HepG2 (cell line): ENCODE measurements around the gene H6PD. TPM values are rescaled to one million over a fixed set of nuclear protein-coding genes. Genes with fewer than 3 reads are reported as not detected.
A peak's percentile ranks its signal among the peaks of the same experiment; 100 is the strongest.

Experiments used
- CBX2 ChIP-seq, 2 experiments: fragments of 200-600 bp in 1 of 2; sonication (generic); formaldehyde crosslinking in 1 of 2; IDR thresholded peaks; 2 replicates each; pipeline versions ENCODE4 v1.7.0 to v1.8.1; 2018 to 2022; ENCODE audit warnings: low read depth in 2 of 2, low read length in 1 of 2, mild to moderate bottlenecking in 1 of 2, missing genetic modification reagents in 1 of 2
- ELF1 ChIP-seq: sonication (generic); formaldehyde crosslinking; IDR thresholded peaks from 2 replicates; pipeline ENCODE4 v1.4.0; 2020; ENCODE audit warnings: missing genetic modification reagents
- HNF4G ChIP-seq, 2 experiments: sonication (generic) in 1 of 2; formaldehyde crosslinking in 1 of 2; IDR thresholded peaks; 2 replicates each; pipeline versions ENCODE4 v1.4.0 to v1.6.1; 2011 to 2020; ENCODE audit warnings: borderline replicate concordance in 2 of 2, low read depth in 2 of 2, mild to moderate bottlenecking in 2 of 2, low read length in 1 of 2, missing genetic modification reagents in 1 of 2, moderate library complexity in 1 of 2
- ISL2 ChIP-seq: sonication (generic); formaldehyde crosslinking; IDR thresholded peaks from 2 replicates; pipeline ENCODE4 v1.5.0; 2020; ENCODE audit warnings: missing genetic modification reagents
- ZFP41 ChIP-seq: sonication (generic); formaldehyde crosslinking; IDR thresholded peaks from 2 replicates; pipeline ENCODE4 v1.4.0; 2020; ENCODE audit warnings: mild to moderate bottlenecking, missing genetic modification reagents, borderline replicate concordance
- ZNF451 ChIP-seq: sonication (generic); formaldehyde crosslinking; IDR thresholded peaks from 2 replicates; pipeline ENCODE4 v1.5.0; 2020; ENCODE audit warnings: mild to moderate bottlenecking, missing genetic modification reagents
- ZNF619 ChIP-seq: sonication (generic); formaldehyde crosslinking; IDR thresholded peaks from 2 replicates; pipeline ENCODE4 v1.4.0; 2020; ENCODE audit warnings: mild to moderate bottlenecking, missing genetic modification reagents
- polyA plus RNA-seq, 8 experiments: library from polyadenylated mRNA; depleted of rRNA in 3 of 8; stranded (reverse) in 7 of 8; unstranded in 1 of 8; fragments of >200 nt; fragmentation: Illumina TruSeq in 4 of 8; extraction: Trizol in 4 of 8; gene quantifications; 2 replicates each; pipeline versions ENCODE4 v1.2.1 to v1.2.3, GENCODE V29; 2011 to 2016; ENCODE audit warnings: low read depth in 4 of 8, missing spikeins in 1 of 8, mixed read lengths in 1 of 8; ENCODE audit not compliant: insufficient read depth in 1 of 8
- total RNA-seq, 5 experiments: library from RNA; depleted of rRNA; stranded (reverse); fragments of >200 nt; fragmentation: Illumina TruSeq; extraction: Trizol; gene quantifications; 2 replicates each; pipeline ENCODE4 v1.2.3, GENCODE V29; 2016; ENCODE audit warnings: low read depth in 1 of 5
- TF ChIP-seq, protein P1 (sequence below), 2 experiments: sonication (generic) in 1 of 2; formaldehyde crosslinking in 1 of 2; IDR thresholded peaks; 2 replicates each; pipeline versions ENCODE4 v1.6.1 to v1.9.0; 2014 to 2022; ENCODE audit warnings: antibody characterized with exemption in 1 of 2, borderline replicate concordance in 1 of 2, inconsistent platforms in 1 of 2, low read depth in 1 of 2, missing genetic modification reagents in 1 of 2
- TF ChIP-seq, protein P2 (sequence below): sonication (generic); formaldehyde crosslinking; IDR thresholded peaks from 2 replicates; pipeline ENCODE4 v1.5.1; 2020; ENCODE audit warnings: missing genetic modification reagents, mild to moderate bottlenecking, borderline replicate concordance
- TF ChIP-seq, protein P3 (sequence below): sonication (generic); formaldehyde crosslinking; IDR thresholded peaks from 2 replicates; pipeline ENCODE4 v1.4.0; 2020; ENCODE audit warnings: missing genetic modification reagents, borderline replicate concordance

The H6PD gene
- total and polyA plus RNA-seq, 2 of the 13 experiments (the other 11 are each of a cell fraction or from before 2014, with no cell fraction given) = 9.3 to 14.1 TPM

DNA sequence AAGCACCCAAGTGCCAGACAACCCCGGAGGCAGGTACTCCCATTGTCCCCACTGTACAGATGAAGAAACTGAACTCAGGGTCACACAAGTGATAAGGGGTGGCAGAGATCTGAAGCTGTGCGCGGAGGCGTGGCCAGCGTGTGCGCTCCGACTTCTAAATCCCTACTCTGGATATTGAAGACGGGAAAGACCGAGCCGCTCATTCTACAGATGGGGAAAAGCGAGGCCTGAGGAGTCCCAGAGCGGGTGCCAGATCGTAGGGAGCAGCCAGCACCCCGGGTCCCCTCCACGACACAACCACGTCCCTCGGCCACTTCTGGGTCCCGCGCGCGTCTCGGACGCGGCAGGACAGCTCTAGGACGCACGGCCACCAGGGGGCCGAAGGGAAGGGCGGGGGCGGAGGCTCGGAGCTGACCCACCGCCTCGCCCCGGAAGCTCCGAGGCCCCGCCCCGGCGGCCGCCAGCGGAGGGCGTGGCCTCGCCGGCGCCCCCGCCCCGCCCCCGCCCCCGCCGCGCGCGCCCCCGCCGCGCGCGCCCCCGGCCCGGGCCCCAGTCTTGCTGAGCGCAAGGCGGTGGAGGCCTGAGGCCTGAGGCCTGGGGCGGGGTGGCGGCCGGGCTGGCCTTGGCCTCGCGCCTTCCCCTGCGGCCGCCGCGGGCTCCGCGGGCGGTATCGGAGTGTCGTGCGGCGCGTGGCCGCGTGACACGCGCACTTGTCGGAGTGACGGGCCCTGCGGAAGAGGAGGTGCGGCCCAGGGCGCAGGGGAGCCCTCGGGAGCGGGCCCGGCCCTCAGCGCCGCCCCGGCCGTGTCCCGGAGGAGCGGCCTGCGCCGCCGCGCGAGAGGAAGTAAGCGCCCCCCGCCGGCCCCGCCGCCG is at the start of gene H6PD (continued):
- TF ChIP-seq, protein P1, sequence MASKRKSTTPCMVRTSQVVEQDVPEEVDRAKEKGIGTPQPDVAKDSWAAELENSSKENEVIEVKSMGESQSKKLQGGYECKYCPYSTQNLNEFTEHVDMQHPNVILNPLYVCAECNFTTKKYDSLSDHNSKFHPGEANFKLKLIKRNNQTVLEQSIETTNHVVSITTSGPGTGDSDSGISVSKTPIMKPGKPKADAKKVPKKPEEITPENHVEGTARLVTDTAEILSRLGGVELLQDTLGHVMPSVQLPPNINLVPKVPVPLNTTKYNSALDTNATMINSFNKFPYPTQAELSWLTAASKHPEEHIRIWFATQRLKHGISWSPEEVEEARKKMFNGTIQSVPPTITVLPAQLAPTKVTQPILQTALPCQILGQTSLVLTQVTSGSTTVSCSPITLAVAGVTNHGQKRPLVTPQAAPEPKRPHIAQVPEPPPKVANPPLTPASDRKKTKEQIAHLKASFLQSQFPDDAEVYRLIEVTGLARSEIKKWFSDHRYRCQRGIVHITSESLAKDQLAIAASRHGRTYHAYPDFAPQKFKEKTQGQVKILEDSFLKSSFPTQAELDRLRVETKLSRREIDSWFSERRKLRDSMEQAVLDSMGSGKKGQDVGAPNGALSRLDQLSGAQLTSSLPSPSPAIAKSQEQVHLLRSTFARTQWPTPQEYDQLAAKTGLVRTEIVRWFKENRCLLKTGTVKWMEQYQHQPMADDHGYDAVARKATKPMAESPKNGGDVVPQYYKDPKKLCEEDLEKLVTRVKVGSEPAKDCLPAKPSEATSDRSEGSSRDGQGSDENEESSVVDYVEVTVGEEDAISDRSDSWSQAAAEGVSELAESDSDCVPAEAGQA (IDR thresholded peaks at IDR 0.05; ENCODE audit: low read depth) = 0 out of 2 replicates have a peak, but pooled peaks have one; percentile 19
- TF ChIP-seq, protein P1 (CRISPR knock-in tag; IDR thresholded peaks at IDR 0.05; ENCODE audit: borderline replicate concordance) = 0 out of 2 replicates have a peak, but pooled peaks have one; percentile 38
- TF ChIP-seq ISL2 (CRISPR knock-in tag) (0 out of 2 replicates have a peak, but pooled peaks have one; percentile 64), CBX2 (IDR thresholded peaks at IDR 0.05; ENCODE audit: low read depth, low read length) (no peak), CBX2 (CRISPR knock-in tag; IDR thresholded peaks at IDR 0.05; ENCODE audit: low read depth) (no peak), ZNF451 (peak; percentile 55; the same call in 1 of the 2 replicates), HNF4G (IDR thresholded peaks at IDR 0.05; ENCODE audit: borderline replicate concordance, low read depth, low read length) (peak; percentile 16; the same call in 1 of the 2 replicates), HNF4G (CRISPR knock-in tag; IDR thresholded peaks at IDR 0.05; ENCODE audit: borderline replicate concordance, low read depth) (peak; percentile 73), ELF1 (peak; percentile 67), ZFP41 (CRISPR knock-in tag) (no peak; the same call in 1 of the 2 replicates), ZNF619 (CRISPR knock-in tag) (peak; percentile 58; the same call in 1 of the 2 replicates)
- TF ChIP-seq, protein P2, sequence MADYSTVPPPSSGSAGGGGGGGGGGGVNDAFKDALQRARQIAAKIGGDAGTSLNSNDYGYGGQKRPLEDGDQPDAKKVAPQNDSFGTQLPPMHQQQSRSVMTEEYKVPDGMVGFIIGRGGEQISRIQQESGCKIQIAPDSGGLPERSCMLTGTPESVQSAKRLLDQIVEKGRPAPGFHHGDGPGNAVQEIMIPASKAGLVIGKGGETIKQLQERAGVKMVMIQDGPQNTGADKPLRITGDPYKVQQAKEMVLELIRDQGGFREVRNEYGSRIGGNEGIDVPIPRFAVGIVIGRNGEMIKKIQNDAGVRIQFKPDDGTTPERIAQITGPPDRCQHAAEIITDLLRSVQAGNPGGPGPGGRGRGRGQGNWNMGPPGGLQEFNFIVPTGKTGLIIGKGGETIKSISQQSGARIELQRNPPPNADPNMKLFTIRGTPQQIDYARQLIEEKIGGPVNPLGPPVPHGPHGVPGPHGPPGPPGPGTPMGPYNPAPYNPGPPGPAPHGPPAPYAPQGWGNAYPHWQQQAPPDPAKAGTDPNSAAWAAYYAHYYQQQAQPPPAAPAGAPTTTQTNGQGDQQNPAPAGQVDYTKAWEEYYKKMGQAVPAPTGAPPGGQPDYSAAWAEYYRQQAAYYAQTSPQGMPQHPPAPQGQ (CRISPR knock-in tag) = 0 out of 2 replicates have a peak, but pooled peaks have one; percentile 96
- TF ChIP-seq, protein P3, sequence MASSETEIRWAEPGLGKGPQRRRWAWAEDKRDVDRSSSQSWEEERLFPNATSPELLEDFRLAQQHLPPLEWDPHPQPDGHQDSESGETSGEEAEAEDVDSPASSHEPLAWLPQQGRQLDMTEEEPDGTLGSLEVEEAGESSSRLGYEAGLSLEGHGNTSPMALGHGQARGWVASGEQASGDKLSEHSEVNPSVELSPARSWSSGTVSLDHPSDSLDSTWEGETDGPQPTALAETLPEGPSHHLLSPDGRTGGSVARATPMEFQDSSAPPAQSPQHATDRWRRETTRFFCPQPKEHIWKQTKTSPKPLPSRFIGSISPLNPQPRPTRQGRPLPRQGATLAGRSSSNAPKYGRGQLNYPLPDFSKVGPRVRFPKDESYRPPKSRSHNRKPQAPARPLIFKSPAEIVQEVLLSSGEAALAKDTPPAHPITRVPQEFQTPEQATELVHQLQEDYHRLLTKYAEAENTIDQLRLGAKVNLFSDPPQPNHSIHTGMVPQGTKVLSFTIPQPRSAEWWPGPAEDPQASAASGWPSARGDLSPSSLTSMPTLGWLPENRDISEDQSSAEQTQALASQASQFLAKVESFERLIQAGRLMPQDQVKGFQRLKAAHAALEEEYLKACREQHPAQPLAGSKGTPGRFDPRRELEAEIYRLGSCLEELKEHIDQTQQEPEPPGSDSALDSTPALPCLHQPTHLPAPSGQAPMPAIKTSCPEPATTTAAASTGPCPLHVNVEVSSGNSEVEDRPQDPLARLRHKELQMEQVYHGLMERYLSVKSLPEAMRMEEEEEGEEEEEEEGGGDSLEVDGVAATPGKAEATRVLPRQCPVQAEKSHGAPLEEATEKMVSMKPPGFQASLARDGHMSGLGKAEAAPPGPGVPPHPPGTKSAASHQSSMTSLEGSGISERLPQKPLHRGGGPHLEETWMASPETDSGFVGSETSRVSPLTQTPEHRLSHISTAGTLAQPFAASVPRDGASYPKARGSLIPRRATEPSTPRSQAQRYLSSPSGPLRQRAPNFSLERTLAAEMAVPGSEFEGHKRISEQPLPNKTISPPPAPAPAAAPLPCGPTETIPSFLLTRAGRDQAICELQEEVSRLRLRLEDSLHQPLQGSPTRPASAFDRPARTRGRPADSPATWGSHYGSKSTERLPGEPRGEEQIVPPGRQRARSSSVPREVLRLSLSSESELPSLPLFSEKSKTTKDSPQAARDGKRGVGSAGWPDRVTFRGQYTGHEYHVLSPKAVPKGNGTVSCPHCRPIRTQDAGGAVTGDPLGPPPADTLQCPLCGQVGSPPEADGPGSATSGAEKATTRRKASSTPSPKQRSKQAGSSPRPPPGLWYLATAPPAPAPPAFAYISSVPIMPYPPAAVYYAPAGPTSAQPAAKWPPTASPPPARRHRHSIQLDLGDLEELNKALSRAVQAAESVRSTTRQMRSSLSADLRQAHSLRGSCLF (CRISPR knock-in tag) = no peak
